Measurements from ENCODE around the gene ATP8B4.

The ATP8B4 gene

GRCh38 chr15:49962044-49962602 is 156.9 kb downstream of the ATP8B4 start:
- Histone ChIP-seq H3K4me1 (ENCODE audit: low read depth, poor library complexity, severe bottlenecking) (no peaks in the 10 kb centered on the region), H2AFZ (ENCODE audit: low read depth) (no peak overlapping the region), H3K36me3 (ENCODE audit: insufficient read depth) (no peaks in the 10 kb centered on the region), H3K27me3 (ENCODE audit: insufficient read depth, low read depth) (no peaks in the 10 kb centered on the region), H4K20me1 (ENCODE audit: insufficient read depth) (no peaks in the 10 kb centered on the region), H3K4me2 (no peak overlapping the region), H3K79me2 (ENCODE audit: insufficient read depth, low read depth) (no peaks in the 10 kb centered on the region), H3K9ac (no peak overlapping the region), H3K27ac (no peak overlapping the region), H3K4me3 (IDR thresholded peaks at IDR 0.05; ENCODE audit: insufficient read depth, low read depth, low read length) (no peak overlapping the region)
- no peak for TF ChIP-seq CTCF (conservative IDR thresholded peaks at IDR 0.05; ENCODE audit: low read depth, low read length)

GRCh38 chr15:49953421-49953820 is 165.6 kb downstream of the ATP8B4 start:
- Histone ChIP-seq H3K4me2 (no peak overlapping the region), H3K27ac (no peak overlapping the region), H3K4me1 (ENCODE audit: low read depth, poor library complexity, severe bottlenecking) (no peaks in the 10 kb centered on the region), H2AFZ (ENCODE audit: low read depth) (no peak overlapping the region), H3K27me3 (ENCODE audit: insufficient read depth, low read depth) (no peaks in the 10 kb centered on the region), H4K20me1 (ENCODE audit: insufficient read depth) (no peaks in the 10 kb centered on the region), H3K36me3 (ENCODE audit: insufficient read depth) (no peaks in the 10 kb centered on the region), H3K9ac (no peak overlapping the region), H3K4me3 (IDR thresholded peaks at IDR 0.05; ENCODE audit: insufficient read depth, low read depth, low read length) (no peak overlapping the region), H3K79me2 (ENCODE audit: insufficient read depth, low read depth) (no peaks in the 10 kb centered on the region)
- TF ChIP-seq CTCF (conservative IDR thresholded peaks at IDR 0.05; ENCODE audit: low read depth, low read length), result no peak

GRCh38 chr15:49946681-49947080 is 172.4 kb downstream of the ATP8B4 start:
- Histone ChIP-seq H3K4me3 (IDR thresholded peaks at IDR 0.05; ENCODE audit: insufficient read depth, low read depth, low read length) (no peak overlapping the region), H4K20me1 (ENCODE audit: insufficient read depth) (no peaks in the 10 kb centered on the region), H3K4me1 (ENCODE audit: low read depth, poor library complexity, severe bottlenecking) (no peaks in the 10 kb centered on the region), H3K9ac (no peak overlapping the region), H3K27me3 (ENCODE audit: insufficient read depth, low read depth) (no peaks in the 10 kb centered on the region), H3K4me2 (no peak overlapping the region), H3K27ac (no peak overlapping the region), H3K79me2 (ENCODE audit: insufficient read depth, low read depth) (no peaks in the 10 kb centered on the region), H2AFZ (ENCODE audit: low read depth) (no peak overlapping the region), H3K36me3 (ENCODE audit: insufficient read depth) (no peaks in the 10 kb centered on the region)
- TF ChIP-seq CTCF (conservative IDR thresholded peaks at IDR 0.05; ENCODE audit: low read depth, low read length), result no peak

GRCh38 chr15:49934487-49934886 is 184.5 kb downstream of the ATP8B4 start:
- no peak for TF ChIP-seq CTCF (conservative IDR thresholded peaks at IDR 0.05; ENCODE audit: low read depth, low read length)
- Histone ChIP-seq H3K27ac (no peak overlapping the region), H3K4me3 (IDR thresholded peaks at IDR 0.05; ENCODE audit: insufficient read depth, low read depth, low read length) (no peak overlapping the region), H3K9ac (no peak overlapping the region), H3K27me3 (ENCODE audit: insufficient read depth, low read depth) (no peaks in the 10 kb centered on the region), H3K4me2 (no peak overlapping the region), H3K79me2 (ENCODE audit: insufficient read depth, low read depth) (no peaks in the 10 kb centered on the region), H3K36me3 (ENCODE audit: insufficient read depth) (no peaks in the 10 kb centered on the region), H4K20me1 (ENCODE audit: insufficient read depth) (no peaks in the 10 kb centered on the region), H2AFZ (ENCODE audit: low read depth) (no peak overlapping the region), H3K4me1 (ENCODE audit: low read depth, poor library complexity, severe bottlenecking) (no peaks in the 10 kb centered on the region)

Data from KMS-11 (cell line).